Measurements from ENCODE around the gene IDH3G.

DNA sequence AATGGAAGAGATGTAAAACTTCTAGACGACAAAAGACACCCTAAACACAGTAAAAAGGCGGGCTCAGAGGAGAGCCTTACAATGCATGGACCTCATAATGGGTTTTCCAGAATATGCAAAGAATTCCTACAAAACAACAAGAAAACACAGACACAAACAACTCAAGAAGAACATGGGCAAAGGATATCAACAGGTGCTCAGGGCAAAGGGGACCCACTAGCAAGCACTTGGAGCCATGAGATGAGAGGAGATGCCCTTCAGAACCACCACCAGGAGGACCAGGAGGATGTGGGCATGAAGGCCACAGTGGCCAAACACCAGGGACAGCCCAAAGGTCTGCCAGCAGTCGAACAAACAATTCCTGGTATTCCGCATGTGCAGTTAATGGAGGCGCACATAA, 19.0 kb upstream of the IDH3G start:
- TF ChIP-seq CTCF (IDR thresholded peaks at IDR 0.05) (no peak), EZH2 (IDR thresholded peaks at IDR 0.05; ENCODE audit: borderline replicate concordance, insufficient read depth, low read depth, low read length, poor library complexity, severe bottlenecking) (no peak)
